HepG2 (cell line): ENCODE results near the gene BAG3. TPM values are rescaled to one million over a fixed set of nuclear protein-coding genes. Genes with fewer than 3 reads are reported as not detected.

ENCODE experiments used
- ETV5 ChIP-seq: IDR thresholded peaks from 2 replicates; pipeline ENCODE4 v1.6.1; 2018; ENCODE audit warnings: missing biosample characterization, missing genetic modification reagents, inconsistent platforms, borderline replicate concordance
- ETV6 ChIP-seq: sonication (generic); formaldehyde crosslinking; conservative IDR thresholded peaks from 2 replicates; pipeline ENCODE4 v1.4.0; 2020; ENCODE audit warnings: missing genetic modification reagents
- KLF16 ChIP-seq, 2 experiments: sonication (generic) in 1 of 2; formaldehyde crosslinking in 1 of 2; IDR thresholded peaks; 2 replicates each; pipeline versions ENCODE4 v1.6.1 to v1.8.0; 2016 to 2023; ENCODE audit warnings: missing genetic modification reagents in 2 of 2, missing compliant biosample characterization in 1 of 2
- MBNL3 ChIP-seq: fragments of 250-450 bp; sonication (Bioruptor Pico); conservative IDR thresholded peaks from 2 replicates; pipeline ENCODE4 v1.8.0; 2022; ENCODE audit warnings: mild to moderate bottlenecking, inconsistent platforms
- NR2F6 ChIP-seq, 2 experiments: IDR thresholded peaks; 2 replicates each; pipeline ENCODE4 v1.6.1; 2016; ENCODE audit warnings: antibody characterized with exemption in 1 of 2, mild to moderate bottlenecking in 1 of 2
- POLR2AphosphoS5 ChIP-seq: IDR thresholded peaks from 2 replicates; pipeline ENCODE4 v1.6.1; 2012; ENCODE audit warnings: low read depth, low read length
- REL ChIP-seq: sonication (generic); formaldehyde crosslinking; conservative IDR thresholded peaks from 2 replicates; pipeline ENCODE4 v1.8.0; 2022; ENCODE audit warnings: mild to moderate bottlenecking, missing genetic modification reagents, moderate library complexity
- YY1 ChIP-seq: IDR thresholded peaks from 2 replicates; pipeline ENCODE4 v1.6.1; 2011; ENCODE audit warnings: low read length, low read depth, moderate library complexity, mild to moderate bottlenecking; ENCODE audit not compliant: insufficient read depth, insufficient replicate concordance
- ZNF335 ChIP-seq: sonication (generic); formaldehyde crosslinking; IDR thresholded peaks from 2 replicates; pipeline ENCODE4 v1.4.0; 2020; ENCODE audit warnings: missing genetic modification reagents
- ZNF772 ChIP-seq: sonication (generic); formaldehyde crosslinking; IDR thresholded peaks from 2 replicates; pipeline ENCODE4 v1.5.0; 2020; ENCODE audit warnings: mild to moderate bottlenecking, missing genetic modification reagents
- polyA plus RNA-seq, 8 experiments: library from polyadenylated mRNA; depleted of rRNA in 3 of 8; stranded (reverse) in 7 of 8; unstranded in 1 of 8; fragments of >200 nt; fragmentation: Illumina TruSeq in 4 of 8; extraction: Trizol in 4 of 8; gene quantifications; 2 replicates each; pipeline versions ENCODE4 v1.2.1 to v1.2.3, GENCODE V29; 2011 to 2016; ENCODE audit warnings: low read depth in 4 of 8, missing spikeins in 1 of 8, mixed read lengths in 1 of 8; ENCODE audit not compliant: insufficient read depth in 1 of 8
- total RNA-seq, 5 experiments: library from RNA; depleted of rRNA; stranded (reverse); fragments of >200 nt; fragmentation: Illumina TruSeq; extraction: Trizol; gene quantifications; 2 replicates each; pipeline ENCODE4 v1.2.3, GENCODE V29; 2016; ENCODE audit warnings: low read depth in 1 of 5
- TF ChIP-seq, protein P1 (sequence below): sonication (generic); formaldehyde crosslinking; IDR thresholded peaks from 2 replicates; pipeline ENCODE4 v1.4.0; 2020; ENCODE audit warnings: missing genetic modification reagents
- TF ChIP-seq, protein P2 (sequence below): sonication (generic); formaldehyde crosslinking; IDR thresholded peaks from 2 replicates; pipeline ENCODE4 v1.5.0; 2020; ENCODE audit warnings: mild to moderate bottlenecking, missing genetic modification reagents, moderate library complexity
- TF ChIP-seq, protein P3 (sequence below): sonication (generic); formaldehyde crosslinking; IDR thresholded peaks from 2 replicates; pipeline ENCODE4 v1.5.1; 2020; ENCODE audit warnings: mild to moderate bottlenecking, missing genetic modification reagents, moderate library complexity

BAG3 gene
- total and polyA plus RNA-seq, 2 of the 13 experiments (the other 11 are each of a cell fraction or from before 2014, with no cell fraction given) = 2.9 to 6.7 TPM

DNA sequence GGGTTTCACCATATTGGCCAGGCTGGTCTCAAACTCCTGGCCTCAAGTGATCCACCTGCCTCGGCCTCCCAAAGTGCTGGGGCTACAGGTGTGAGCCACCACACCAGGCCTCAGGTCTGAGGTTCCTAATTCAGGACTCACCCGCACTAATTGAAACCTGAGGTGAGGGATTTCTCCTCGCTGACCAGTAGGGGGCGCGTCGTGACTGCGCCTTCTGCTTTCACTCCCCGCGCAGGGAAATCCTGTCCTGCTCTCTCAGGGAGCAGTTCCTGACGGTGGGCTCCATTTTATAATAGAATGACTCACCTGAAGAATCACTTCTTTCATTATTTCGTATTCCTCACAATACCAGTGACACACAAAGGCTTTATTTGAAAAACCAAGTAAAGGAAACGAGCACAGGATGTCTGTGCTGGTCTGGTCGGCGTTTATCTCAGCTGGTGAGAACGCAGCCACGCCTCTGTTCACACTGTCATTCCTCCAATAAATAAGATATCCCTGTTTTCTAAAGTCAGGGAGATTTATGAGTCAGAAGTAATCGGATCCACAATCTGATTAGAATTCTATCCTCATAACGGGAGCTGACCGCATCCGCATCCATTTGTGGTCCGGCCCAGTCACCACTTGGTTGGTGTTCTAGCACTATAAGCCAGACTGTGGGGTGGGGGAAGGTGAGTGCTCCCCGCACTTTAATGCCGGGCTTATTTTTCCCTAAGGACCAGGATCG, 35.4 kb downstream of the BAG3 start (continued):
- TF ChIP-seq, protein P1, sequence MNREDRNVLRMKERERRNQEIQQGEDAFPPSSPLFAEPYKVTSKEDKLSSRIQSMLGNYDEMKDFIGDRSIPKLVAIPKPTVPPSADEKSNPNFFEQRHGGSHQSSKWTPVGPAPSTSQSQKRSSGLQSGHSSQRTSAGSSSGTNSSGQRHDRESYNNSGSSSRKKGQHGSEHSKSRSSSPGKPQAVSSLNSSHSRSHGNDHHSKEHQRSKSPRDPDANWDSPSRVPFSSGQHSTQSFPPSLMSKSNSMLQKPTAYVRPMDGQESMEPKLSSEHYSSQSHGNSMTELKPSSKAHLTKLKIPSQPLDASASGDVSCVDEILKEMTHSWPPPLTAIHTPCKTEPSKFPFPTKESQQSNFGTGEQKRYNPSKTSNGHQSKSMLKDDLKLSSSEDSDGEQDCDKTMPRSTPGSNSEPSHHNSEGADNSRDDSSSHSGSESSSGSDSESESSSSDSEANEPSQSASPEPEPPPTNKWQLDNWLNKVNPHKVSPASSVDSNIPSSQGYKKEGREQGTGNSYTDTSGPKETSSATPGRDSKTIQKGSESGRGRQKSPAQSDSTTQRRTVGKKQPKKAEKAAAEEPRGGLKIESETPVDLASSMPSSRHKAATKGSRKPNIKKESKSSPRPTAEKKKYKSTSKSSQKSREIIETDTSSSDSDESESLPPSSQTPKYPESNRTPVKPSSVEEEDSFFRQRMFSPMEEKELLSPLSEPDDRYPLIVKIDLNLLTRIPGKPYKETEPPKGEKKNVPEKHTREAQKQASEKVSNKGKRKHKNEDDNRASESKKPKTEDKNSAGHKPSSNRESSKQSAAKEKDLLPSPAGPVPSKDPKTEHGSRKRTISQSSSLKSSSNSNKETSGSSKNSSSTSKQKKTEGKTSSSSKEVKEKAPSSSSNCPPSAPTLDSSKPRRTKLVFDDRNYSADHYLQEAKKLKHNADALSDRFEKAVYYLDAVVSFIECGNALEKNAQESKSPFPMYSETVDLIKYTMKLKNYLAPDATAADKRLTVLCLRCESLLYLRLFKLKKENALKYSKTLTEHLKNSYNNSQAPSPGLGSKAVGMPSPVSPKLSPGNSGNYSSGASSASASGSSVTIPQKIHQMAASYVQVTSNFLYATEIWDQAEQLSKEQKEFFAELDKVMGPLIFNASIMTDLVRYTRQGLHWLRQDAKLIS (CRISPR knock-in tag) = no peak
- no peak for TF ChIP-seq ZNF335
- TF ChIP-seq NR2F6 (IDR thresholded peaks at IDR 0.05) = no peak
- TF ChIP-seq NR2F6 (CRISPR knock-in tag; IDR thresholded peaks at IDR 0.05) = no peak
- TF ChIP-seq REL (CRISPR knock-in tag) = no peak
- TF ChIP-seq KLF16 (CRISPR knock-in tag; IDR thresholded peaks at IDR 0.05) = 0 out of 4 replicates have a peak, but pooled peaks of 1 of the 2 experiments have one; percentile 21
- no peak for TF ChIP-seq ETV5 (CRISPR knock-in tag)
- TF ChIP-seq POLR2AphosphoS5 = no peak
- TF ChIP-seq, protein P2, sequence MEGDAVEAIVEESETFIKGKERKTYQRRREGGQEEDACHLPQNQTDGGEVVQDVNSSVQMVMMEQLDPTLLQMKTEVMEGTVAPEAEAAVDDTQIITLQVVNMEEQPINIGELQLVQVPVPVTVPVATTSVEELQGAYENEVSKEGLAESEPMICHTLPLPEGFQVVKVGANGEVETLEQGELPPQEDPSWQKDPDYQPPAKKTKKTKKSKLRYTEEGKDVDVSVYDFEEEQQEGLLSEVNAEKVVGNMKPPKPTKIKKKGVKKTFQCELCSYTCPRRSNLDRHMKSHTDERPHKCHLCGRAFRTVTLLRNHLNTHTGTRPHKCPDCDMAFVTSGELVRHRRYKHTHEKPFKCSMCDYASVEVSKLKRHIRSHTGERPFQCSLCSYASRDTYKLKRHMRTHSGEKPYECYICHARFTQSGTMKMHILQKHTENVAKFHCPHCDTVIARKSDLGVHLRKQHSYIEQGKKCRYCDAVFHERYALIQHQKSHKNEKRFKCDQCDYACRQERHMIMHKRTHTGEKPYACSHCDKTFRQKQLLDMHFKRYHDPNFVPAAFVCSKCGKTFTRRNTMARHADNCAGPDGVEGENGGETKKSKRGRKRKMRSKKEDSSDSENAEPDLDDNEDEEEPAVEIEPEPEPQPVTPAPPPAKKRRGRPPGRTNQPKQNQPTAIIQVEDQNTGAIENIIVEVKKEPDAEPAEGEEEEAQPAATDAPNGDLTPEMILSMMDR (CRISPR knock-in tag) = peak; percentile 94
- TF ChIP-seq YY1 = peak; percentile 47
- no peak for TF ChIP-seq ETV6 (CRISPR knock-in tag)
- no peak for TF ChIP-seq MBNL3 (CRISPR knock-in tag)
- TF ChIP-seq, protein P3, sequence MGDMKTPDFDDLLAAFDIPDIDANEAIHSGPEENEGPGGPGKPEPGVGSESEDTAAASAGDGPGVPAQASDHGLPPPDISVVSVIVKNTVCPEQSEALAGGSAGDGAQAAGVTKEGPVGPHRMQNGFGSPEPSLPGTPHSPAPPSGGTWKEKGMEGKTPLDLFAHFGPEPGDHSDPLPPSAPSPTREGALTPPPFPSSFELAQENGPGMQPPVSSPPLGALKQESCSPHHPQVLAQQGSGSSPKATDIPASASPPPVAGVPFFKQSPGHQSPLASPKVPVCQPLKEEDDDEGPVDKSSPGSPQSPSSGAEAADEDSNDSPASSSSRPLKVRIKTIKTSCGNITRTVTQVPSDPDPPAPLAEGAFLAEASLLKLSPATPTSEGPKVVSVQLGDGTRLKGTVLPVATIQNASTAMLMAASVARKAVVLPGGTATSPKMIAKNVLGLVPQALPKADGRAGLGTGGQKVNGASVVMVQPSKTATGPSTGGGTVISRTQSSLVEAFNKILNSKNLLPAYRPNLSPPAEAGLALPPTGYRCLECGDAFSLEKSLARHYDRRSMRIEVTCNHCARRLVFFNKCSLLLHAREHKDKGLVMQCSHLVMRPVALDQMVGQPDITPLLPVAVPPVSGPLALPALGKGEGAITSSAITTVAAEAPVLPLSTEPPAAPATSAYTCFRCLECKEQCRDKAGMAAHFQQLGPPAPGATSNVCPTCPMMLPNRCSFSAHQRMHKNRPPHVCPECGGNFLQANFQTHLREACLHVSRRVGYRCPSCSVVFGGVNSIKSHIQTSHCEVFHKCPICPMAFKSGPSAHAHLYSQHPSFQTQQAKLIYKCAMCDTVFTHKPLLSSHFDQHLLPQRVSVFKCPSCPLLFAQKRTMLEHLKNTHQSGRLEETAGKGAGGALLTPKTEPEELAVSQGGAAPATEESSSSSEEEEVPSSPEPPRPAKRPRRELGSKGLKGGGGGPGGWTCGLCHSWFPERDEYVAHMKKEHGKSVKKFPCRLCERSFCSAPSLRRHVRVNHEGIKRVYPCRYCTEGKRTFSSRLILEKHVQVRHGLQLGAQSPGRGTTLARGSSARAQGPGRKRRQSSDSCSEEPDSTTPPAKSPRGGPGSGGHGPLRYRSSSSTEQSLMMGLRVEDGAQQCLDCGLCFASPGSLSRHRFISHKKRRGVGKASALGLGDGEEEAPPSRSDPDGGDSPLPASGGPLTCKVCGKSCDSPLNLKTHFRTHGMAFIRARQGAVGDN (CRISPR knock-in tag) = peak; percentile 44
- 0 out of 2 replicates have a peak, but pooled peaks have one; percentile 34 for TF ChIP-seq ZNF772 (CRISPR knock-in tag)
